ENCODE results near the gene NUAK1. TPM values are rescaled to one million over a fixed set of nuclear protein-coding genes. Genes with fewer than 3 reads are reported as not detected.

Gene NUAK1
- total RNA-seq, 1 donor from 2014 or later, result 38.8 TPM

DNA sequence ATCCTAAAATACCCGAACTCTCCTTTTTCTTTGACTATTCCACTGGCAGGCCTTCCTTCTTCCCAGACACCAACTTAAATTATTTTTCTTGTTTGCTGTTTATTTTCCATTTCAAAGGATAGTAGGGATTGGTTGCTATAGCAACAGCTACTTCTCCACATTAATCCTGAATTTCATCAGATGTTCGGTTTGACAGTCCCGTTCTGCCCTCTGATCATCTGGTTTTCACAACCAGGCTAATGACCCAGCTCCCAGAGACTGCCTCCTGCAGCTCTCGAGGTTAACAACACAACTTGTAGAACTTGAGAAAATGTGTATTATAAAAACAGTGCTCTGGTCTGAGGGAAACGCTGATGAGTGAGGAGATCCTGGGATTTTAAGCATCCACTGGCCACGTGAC is 45.5 kb downstream of the NUAK1 start:
- intact Hi-C loops (cut with micrococcal nuclease), result no loop called here
- no peak for DNase-seq
- no peak for ATAC-seq

DNA sequence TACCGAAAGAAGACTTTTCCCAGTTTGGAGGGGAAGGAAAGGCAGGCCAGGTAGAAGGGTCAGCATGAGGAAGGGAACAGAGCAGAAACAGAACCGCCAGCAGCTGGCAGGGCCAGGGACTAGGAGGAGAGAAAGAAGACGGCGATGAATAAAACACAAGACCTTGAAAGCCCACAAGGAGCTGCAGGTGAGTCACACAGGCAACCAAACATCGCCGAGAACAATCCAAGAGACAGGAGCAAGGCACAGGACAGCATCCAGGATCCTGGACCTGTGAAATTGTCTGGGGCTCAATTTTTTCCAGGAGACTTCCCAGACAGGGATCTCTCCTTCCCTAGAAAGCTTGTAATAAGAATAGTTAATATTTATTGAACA is 47.3 kb downstream of the NUAK1 start:
- peak; percentile 1 for ATAC-seq
- intact Hi-C loops (cut with micrococcal nuclease), result no loop called here
- DNase-seq, result no peak

DNA sequence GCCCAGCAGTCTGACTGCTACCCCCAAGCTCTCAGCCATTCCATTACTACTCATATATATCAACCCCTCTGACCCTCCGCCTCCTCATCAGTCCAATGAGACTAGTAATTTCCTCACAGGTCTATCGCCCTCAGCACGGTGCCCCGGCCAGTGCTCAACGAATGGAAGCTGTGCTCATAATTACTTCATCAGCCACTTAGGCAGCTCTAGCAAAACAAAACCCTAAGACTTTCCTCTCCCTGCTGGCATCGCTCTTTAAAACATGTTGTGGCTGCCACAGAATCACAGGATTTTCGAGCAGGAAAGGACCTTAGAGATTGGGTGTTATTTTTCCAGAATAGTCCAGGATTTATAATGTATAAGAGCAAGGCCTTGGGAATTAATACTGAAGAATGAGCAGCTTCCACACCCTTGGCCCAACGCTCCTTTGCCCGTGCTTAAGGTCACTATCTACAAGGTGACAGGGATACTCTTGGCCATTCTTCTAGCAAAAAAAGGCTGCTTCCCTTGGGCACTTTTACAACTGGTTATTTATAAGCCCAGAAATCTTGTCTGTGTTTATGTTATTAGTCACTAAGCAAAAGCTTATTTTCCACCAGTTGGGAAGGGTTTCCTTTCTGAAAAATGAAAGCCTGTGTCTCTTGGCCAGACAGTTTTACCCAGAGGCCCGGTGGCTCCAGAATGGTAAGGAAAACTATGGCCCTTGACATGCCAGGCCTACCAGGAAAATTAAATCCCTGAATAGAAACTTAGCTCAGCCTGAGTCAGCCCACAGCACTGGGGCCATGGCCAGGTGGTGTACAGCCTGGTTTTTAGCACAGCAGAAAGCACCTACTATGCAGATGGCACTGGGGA is 47.9 kb downstream of the NUAK1 start:
- DNase-seq, result peak; percentile 69
- peak; percentile 83 for ATAC-seq
- intact Hi-C loops (cut with micrococcal nuclease), result no loop called here

DNA sequence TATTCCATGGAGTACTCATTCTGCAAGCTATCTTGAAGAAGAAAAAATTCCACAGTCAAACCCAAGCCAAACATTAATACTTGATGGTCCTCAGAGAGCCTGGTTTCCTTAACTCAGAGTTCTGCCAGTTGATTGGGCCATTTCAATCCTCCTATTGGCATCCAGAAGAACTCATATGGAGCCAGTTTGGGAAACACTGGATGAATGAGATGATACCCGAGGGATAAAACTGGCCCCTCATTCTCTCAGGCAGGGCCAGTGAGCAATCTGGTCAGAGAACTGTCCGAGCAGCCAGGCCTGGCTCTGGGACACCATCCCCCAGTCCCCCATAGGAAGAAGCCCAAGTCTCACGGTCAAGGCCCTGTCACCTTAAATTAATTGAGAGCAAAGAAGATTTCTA is 48.8 kb downstream of the NUAK1 start:
- intact Hi-C loops (cut with micrococcal nuclease), result no loop called here
- no peak for DNase-seq

DNA sequence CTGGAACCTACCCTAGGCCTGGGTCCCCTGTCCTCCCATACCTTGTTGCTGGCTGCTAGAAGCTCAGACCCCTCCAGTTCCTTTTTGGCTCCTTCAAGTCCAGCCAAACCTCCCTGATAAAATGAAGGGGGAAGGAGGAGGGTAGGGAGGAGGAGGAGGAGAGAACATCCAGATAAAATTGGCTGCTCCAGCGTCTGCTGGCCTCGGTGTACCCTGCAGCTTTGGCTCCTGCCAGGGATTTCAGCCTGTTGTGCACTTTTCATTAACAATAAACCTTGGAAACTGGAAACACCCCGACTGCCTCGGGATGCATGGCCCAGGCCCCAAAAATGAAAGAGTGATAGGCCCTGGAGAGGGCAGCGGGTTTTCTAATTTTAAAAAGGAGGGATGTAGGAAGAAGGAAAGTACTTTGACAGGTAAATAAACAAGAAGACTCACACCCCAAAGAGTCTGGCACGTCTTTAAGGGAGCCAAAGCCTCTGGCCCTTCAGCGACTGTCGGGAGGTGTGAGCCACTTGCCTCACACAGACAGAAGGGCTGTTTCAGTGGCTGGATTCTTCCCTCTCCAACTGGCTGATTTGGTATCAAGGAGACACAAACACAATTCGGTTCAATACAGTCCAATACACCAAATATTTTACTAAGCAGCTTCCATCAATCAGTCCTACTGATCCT is 49.8 kb downstream of the NUAK1 start:
- DNase-seq (no peak), ATAC-seq (peak; percentile 29)
- intact Hi-C loops (cut with micrococcal nuclease), result no loop called here

More for the DNA sequence above, 48.8 kb downstream of the NUAK1 start:
- ATAC-seq, result peak; percentile 42

DNA sequence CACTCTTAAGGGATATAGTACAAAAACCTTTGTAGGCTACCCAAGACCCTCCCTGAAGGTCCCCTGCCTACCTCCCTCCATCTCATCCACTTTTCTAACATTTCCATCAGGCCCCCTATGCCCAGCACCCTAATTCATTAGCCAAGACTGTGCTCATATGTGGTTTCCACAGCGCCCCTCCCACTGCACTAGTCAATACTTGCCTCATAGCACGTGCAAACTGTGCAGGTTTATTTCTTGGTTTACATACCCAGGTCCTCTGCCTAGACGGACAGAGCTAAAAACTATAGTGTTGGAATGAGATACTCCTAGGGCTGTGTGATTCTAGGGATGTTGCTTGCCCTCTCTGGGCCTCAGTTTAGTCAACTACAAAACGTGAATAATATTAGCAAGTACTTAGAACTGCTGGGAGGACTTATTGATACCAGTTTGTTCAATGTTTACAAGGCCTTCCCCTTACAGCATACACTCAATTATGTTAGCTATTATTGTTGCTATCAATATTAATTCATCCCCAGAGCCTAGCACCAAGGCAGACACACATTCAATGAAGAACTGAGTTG is 50.4 kb downstream of the NUAK1 start:
- intact Hi-C loops (cut with micrococcal nuclease), result no loop called here
- no peak for ATAC-seq
- no peak for DNase-seq

DNA sequence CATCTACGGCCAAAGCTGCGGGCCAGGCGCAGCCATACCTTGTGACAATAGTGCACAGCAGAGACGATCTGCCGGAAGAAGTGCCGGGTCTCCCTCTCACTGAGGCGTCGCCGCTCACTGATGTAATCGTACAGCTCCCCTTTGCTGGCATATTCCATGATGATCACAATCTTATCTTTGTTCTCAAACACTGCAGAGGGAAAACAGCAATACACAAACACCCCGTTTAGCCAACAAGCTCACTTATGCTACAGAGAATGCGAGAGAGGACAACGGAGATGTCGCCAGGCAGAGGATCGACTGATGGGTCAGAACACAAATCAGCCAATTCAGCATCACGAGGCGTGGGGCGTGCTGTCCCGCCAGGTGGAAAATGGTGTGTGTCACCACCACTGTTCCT is 52.1 kb downstream of the NUAK1 start:
- DNase-seq, result no peak
- no peak for ATAC-seq
- intact Hi-C loops (cut with micrococcal nuclease), result no loop called here

DNA sequence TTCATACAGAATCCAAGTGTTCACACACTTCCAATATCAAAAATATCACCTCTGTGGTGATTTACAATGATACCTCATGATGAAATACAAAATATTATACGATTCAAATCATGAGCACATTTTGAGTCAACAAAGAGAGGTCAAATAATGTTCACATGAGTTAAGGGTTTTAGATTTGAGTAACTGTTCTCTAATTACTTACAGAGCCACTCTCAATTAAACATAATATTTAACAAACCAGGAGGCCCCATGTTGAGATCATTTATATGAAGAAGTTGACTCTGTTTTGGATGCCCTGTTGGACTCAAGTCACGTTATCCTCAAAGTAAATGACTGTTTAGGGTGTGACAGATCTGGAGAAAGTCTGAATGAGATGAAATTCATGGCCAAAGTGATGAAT is 53.5 kb downstream of the NUAK1 start:
- intact Hi-C loops (cut with micrococcal nuclease), result no loop called here
- ATAC-seq, result no peak
- no peak for DNase-seq

DNA sequence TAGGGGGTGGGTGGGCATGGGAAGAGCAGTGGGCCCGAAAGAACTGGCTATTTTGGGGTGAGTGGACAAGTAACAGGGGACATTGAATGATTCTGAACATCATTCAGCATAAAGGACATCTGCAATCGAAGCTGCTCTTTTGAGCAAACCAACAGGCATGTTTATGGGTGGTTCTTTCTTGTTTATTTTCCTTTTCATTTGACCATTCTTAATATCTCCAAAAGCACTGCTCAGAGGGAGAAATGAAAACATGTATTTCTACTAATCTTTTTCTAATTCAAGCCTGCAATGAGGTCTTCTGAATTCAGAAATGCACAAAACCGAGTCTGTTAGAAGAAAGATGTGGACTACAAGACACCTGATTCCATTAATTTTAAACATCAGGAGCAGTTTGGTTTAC is 54.0 kb downstream of the NUAK1 start:
- intact Hi-C loops (cut with micrococcal nuclease), result no loop called here
- no peak for ATAC-seq

DNA sequence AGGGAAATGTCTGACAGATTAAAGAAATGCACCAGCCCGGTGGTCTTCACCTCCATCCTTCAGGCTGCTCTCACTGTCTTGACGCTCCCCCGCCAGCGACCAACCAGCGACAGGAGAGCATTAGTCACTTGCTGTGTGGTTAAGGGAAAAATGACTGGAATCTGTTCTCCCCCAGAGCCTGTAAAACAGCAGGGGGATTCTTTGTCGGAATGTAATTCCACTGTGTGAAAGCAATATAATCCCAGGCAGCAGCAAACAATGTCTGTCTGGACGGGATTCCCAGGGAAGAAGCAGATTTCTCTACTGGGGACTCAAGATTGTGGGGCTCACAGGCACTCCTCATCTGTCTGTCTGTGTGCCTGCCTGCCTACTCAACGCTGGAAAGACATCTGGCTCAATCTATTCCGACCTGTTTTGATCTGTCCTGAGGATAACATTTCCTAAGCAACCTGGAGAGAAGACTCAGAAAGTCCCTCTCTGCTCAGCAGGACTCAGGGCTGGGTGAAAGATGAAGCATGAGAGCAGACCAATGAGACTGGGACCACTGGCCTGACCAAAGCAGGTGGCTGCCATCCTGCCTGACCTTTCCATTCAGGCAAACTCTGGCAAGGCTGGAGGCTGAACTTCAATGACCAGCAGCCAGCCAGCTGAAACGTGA is 54.6 kb downstream of the NUAK1 start:
- intact Hi-C loops (cut with micrococcal nuclease), result no loop called here
- no peak for ATAC-seq
- no peak for DNase-seq

More for the DNA sequence above, 54.0 kb downstream of the NUAK1 start:
- DNase-seq, result no peak

DNA sequence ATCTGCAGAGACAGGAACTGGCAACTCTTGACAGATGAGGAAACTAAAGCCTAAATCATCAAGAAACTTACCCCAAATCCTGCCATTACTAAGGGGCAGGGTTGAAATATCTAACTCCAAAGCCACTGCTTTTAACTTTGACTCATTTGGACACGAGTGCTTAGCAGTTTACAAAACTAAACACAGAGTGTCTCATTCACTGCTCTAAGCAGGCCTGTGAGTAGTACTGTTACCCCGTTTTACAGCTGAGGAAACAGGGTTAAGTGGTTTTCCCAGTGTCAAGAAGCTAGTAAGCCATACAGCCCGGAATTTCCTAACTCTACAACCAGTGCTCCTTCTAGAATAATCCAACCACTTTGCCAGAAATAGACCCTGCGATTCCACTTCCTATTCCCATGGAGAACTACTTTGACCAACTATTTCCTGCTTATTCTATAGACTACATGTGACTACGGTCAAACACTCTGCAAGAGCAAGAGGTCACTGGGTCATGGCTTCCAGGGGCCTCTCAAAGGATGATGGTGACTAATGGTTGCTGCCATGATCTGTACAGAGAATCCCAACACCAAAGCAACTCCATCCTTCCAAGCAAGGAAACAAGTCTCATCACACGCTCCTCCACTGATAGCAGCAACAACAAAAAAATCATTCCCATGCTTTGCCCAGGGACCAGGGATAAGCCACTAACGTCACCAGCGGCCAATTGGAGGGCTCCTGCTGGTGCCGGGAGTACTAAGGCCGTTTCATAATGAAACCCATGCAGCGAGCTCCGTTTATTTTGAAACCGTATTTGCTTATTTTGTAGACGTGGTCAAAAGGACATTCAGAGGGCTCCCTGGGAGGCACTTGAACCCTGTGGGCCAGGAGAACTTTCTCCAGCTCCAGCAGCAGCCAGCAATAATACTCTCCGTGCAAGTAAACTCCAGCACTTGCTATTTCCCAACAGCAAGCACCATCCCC is 56.3 kb downstream of the NUAK1 start:
- intact Hi-C loops (cut with micrococcal nuclease), result no loop called here
- ATAC-seq, result no peak

DNA sequence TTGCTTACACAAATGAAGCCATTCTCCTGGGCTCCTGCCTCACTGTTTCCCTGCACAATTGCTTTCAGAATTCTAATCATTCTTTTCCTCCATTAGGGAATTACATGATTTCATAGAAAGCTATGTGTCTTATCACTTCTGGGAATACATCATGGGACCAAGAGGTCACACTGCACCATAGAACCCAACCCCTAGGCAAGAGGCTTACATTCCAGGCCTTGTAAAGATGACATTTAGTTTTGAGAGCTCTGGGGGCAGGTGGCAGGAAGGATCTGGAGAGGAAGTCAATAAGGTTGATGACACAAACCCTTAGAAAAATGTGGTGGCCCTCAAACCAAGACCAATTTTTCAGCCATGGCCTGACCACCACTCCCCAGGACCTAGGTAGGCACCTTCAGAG is 57.1 kb downstream of the NUAK1 start:
- intact Hi-C loops (cut with micrococcal nuclease), result no loop called here
- ATAC-seq (no peak), DNase-seq (no peak)

More for the DNA sequence above, 56.3 kb downstream of the NUAK1 start:
- no peak for DNase-seq

DNA sequence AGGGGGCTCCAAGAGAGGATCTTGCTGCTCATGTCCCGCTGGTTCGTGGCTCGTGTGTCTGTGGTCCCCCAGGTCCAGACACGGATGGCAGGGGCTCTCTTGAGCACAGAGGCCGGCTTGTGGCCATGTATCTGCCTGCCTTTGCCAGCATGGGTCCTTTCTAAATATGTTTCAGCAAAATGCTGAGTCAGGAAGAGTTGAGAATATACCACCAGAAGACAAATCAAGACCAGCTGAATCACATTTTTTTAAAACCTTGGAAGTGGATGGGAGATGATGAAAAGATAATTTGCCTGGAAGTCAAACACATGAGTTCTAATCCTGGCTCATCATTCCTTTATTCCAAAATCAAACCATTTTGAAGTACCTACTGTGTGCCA is 58.0 kb downstream of the NUAK1 start:
- DNase-seq (no peak), ATAC-seq (peak; percentile 5)
- intact Hi-C loops (cut with micrococcal nuclease), result no loop called here

DNA sequence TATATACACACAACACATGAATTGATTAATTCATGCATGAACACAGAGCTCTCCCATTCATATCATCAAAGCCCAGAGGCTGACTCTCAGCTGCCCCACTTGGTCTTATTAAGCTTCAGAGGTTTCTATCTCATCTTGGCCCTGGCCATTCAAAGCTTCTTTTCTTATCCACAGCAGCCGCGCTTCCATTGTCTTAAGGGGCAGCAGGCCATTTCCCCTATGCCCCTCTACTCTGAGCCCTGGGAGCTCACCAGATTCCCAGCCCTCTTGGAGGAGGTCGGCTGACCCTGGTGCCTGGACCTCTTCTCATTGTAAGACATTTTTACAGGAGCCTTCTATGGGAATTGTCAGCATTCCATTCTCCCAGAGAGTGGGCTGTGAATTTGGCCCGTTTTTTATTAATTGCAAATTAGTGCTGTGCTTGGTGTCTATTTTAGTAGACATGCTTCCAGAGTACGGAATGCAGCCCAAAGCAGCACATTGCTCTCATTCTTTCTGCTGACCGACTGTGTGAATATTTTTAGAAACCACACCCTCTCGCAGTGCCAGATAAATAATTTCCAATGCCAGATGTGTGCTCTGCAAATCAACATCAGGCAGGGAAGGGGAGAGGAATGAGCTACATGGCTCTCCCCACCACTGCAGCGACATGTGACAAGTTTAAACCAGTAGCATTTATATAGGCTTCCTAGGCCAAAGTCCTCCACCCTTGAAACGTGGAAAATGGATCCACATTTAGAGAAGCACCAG is 58.5 kb downstream of the NUAK1 start:
- ATAC-seq (peak; percentile 62), DNase-seq (no peak)
- intact Hi-C loops (cut with micrococcal nuclease), result no loop called here

DNA sequence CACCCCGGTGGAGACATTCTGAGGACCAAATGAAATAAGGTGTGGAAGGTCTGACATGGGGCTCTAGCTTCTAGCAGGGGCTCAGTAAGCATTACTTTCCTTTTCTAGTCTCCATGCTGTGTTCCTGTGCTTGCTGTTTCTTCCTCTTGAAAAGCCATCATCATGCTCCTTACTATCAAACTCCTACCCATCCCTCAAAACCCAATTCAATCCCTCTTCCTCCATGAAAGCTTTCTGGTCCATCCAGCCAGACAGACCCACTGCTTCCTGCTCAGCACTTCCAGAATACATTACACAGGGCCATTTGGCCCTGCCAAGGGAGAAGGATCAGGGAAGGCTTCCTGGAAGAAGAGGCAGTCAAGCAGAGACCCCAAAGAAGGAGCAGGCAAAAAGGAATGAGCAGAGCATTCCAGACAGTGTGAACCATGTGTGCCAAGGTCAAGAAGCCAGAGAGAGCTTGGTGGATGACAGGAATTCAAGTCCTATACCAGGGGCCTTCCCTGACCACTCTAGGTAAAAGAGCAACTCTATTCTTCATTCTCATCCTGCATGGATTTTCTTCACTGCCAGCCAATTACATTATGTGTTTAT is 59.5 kb downstream of the NUAK1 start:
- ATAC-seq, result no peak
- DNase-seq, result no peak
- intact Hi-C loops (cut with micrococcal nuclease), result loop anchor here (10.0 kb wide), 1 partner anchor 114 kb away; no protein-coding TSS in a partner anchor

DNA sequence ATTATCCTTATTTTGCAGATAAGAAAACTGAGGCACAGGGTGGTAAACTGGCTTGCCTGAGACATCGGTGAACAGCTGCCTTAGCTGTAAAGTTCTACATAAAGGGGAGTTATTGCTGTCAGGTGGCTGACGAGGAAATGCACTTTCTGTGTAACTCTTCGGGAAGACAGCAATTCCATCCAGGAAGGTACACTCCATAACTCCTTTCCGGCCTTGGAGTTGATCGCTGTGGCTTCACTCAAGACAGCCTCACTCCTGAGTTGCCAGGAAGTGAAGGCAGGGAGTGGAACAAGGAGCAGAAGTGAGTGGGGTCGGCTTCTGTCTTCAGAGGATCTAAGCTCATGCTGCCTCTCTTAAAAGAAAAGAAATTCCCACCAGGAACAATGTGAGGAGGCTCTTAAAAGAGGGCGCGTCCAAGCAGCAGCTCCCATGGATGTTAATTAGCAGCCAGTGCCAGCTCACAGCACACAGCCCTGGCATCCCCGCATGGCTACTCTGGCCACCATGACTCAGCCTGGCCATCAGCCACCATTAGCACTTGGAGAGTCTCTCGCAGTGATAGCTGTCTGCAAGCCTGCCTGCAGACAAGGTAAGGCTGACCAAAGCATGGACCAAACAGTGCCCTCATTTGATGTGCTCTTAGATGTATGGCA is 60.3 kb downstream of the NUAK1 start:
- intact Hi-C loops (cut with micrococcal nuclease), result loop anchor here (10.0 kb wide), 1 partner anchor 114 kb away; no protein-coding TSS in a partner anchor
- DNase-seq, result peak; percentile 82

More for the DNA sequence above, 60.3 kb downstream of the NUAK1 start:
- ATAC-seq, result peak; percentile 81

Measured in left ventricle myocardium superior (tissue), 1 donor.